ENCODE results near the gene TMUB2.
A peak's percentile ranks its signal among the peaks of the same experiment; 100 is the strongest.

The TMUB2 gene

DNA sequence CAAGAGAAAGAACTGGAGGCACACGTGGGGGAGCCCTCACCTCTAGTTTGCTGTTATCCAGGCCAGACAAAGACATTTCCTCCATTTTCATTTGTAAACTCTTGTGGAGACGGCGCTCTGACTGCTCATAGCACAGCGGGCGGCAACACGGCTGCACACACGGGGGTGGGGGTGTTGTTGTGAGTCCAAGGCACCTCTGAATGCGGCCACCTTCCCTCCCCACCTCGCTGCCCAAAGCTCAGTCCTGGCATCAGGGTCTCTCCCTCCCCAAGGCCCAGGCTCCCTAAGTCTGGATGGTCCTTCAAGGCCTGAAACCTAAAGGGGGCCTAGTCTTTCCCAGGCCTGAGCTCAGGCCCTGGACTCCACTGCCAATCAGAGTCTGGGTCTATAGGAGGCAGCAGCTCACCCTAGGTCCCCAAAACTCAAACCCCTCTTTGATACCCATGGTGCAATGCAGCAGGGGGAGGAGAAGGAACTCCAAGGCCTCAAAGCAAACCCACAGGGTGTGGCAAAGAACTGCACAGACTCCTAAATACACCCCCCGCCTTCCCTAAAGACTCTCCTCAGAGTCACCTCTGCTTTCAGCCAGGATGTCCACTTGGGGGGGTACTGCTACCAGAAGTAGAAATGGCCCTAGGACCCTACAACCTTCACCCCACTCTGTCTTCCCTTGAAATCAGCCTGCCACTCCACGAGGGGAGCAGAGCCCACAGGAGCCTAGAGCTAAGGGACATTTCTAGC is 11.4 kb downstream of the TMUB2 start:
- peaks cover 44% of the 10 kb centered on the region for H3K36me3 ChIP-seq
- H3K4me3 ChIP-seq (ENCODE audit: low read depth in 1 of 2, low read length in 1 of 2): peak overlapping the region; percentile 80 to 93
- H3K9me3 ChIP-seq: no peaks in the 10 kb centered on the region
- no peaks in the 10 kb centered on the region for H3K27me3 ChIP-seq
- TF ChIP-seq, protein P1, sequence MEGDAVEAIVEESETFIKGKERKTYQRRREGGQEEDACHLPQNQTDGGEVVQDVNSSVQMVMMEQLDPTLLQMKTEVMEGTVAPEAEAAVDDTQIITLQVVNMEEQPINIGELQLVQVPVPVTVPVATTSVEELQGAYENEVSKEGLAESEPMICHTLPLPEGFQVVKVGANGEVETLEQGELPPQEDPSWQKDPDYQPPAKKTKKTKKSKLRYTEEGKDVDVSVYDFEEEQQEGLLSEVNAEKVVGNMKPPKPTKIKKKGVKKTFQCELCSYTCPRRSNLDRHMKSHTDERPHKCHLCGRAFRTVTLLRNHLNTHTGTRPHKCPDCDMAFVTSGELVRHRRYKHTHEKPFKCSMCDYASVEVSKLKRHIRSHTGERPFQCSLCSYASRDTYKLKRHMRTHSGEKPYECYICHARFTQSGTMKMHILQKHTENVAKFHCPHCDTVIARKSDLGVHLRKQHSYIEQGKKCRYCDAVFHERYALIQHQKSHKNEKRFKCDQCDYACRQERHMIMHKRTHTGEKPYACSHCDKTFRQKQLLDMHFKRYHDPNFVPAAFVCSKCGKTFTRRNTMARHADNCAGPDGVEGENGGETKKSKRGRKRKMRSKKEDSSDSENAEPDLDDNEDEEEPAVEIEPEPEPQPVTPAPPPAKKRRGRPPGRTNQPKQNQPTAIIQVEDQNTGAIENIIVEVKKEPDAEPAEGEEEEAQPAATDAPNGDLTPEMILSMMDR (IDR thresholded peaks at IDR 0.05): no peak
- peak overlapping the region; percentile 100 for H3K27ac ChIP-seq
- H3K4me1 ChIP-seq (ENCODE audit: control insufficient read depth in 1 of 2, insufficient read depth in 1 of 2, low read depth in 1 of 2, low read length in 1 of 2): peaks cover 33 to 35% of the 10 kb centered on the region in 2 experiments

DNA sequence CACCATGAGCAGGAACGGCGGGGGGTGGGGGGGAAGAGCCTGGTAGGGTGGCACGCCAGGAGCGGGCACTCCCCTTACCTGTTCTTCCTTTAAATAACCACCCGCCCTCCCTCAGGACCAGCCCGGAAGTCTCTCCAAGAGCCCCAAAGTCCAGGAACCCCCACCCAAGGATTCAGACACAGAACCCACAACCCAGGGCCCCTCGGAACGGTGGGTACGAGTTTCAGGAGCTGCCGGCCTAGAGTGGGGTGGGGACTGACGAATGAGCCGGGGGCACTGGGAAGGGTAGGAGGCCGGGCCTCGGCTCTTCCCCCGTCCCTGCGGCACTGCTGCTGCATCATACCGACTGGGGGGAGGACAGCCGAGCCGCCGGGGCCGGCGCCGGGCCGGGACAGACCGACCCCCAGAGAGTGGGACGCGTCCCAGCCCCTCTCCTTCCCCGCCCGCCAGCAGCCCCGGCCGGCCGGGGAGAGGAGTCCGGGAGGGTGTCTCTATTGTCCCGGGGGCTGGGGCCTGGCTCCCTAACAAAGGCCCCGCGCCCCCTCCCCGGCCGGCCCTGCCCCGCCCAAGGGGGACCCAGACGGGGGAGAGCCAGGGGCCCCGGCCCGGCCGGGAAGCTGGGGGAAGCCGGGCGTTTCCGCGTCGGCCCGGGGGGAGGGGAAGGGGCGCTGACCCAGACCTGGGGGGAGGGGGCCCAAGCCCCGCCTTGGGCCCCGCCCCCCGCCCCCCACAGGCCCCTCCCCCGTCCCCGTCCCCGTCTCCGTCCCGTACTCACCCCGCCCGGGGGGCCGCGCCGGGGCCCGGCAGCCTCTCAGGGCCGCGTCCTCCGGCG is 12.2 kb downstream of the TMUB2 start:
- TF ChIP-seq, protein P1 (IDR thresholded peaks at IDR 0.05): no peak
- Histone ChIP-seq H3K36me3 (peaks cover 36% of the 10 kb centered on the region), H3K27ac (peak overlapping the region; percentile 100), H3K4me3 (ENCODE audit: low read depth in 1 of 2, low read length in 1 of 2) (peak overlapping the region; percentile 80 to 93), H3K9me3 (no peaks in the 10 kb centered on the region), H3K27me3 (no peaks in the 10 kb centered on the region), H3K4me1 (ENCODE audit: control insufficient read depth in 1 of 2, insufficient read depth in 1 of 2, low read depth in 1 of 2, low read length in 1 of 2) (peaks cover 41 to 43% of the 10 kb centered on the region in 2 experiments)

DNA sequence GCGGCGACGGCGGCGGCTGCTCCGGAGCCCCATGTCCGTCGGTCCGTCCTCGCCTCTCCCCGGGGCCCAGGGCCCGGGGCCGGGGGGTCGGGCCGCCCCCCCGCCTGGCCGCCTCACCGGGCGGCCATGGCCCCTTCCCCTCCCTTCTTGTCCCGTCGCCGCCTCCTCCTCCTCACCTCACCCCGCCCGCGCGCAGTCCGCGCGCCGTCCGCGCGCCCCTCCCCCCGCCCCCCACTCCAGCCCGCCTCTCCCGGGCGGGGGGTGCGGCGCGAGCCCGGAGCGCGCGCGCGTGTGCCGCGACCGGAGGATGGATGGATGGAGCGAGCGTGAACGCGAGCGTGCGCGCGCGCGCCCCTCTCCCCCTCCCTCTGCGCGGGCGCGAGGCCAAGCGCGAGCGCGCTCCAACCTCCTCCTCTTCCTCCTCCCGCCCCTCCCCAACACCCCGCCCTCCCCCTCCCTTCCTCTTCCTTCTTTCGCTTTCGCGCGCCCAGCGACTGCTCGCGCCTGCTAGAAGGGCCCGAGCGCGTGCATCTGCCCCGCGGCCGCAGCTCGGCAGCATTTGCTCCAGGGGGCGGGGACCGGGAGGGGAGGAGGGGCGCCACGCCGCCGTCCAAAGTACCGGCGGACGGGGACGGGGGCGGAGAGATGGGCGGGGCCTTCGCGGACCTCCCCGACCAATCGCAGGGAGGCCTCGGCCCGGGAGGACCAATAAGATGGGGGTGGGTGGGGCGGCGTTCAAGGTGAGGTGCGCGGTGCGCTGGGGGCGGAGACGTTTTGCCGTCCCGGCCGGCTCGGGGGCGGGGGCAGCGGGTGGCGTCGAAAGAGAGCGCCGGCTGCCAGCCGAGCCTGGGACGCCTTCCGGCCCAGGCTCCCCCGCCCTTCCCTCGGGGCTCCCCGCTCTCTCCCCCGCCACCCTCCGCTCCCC is 13.0 kb downstream of the TMUB2 start, which contains the start of gene ATXN7L3:
Gene ATXN7L3, minus strand, starts transcription at position 332 of the 925 bp plus-strand sequence. CDS start 1,814 bp downstream, outside the sequence.
- Histone ChIP-seq H3K27me3 (no peaks in the 10 kb centered on the region), H3K36me3 (peaks cover 28% of the 10 kb centered on the region), H3K4me1 (ENCODE audit: control insufficient read depth in 1 of 2, insufficient read depth in 1 of 2, low read depth in 1 of 2, low read length in 1 of 2) (peaks cover 43 to 50% of the 10 kb centered on the region in 2 experiments), H3K4me3 (ENCODE audit: low read depth in 1 of 2, low read length in 1 of 2) (peak within 1 kb of the TSS; percentile 80 to 93), H3K27ac (peak within 1 kb of the TSS; percentile 100), H3K9me3 (no peaks in the 10 kb centered on the region)
- TF ChIP-seq, protein P1 (IDR thresholded peaks at IDR 0.05): peak; percentile 43

DNA sequence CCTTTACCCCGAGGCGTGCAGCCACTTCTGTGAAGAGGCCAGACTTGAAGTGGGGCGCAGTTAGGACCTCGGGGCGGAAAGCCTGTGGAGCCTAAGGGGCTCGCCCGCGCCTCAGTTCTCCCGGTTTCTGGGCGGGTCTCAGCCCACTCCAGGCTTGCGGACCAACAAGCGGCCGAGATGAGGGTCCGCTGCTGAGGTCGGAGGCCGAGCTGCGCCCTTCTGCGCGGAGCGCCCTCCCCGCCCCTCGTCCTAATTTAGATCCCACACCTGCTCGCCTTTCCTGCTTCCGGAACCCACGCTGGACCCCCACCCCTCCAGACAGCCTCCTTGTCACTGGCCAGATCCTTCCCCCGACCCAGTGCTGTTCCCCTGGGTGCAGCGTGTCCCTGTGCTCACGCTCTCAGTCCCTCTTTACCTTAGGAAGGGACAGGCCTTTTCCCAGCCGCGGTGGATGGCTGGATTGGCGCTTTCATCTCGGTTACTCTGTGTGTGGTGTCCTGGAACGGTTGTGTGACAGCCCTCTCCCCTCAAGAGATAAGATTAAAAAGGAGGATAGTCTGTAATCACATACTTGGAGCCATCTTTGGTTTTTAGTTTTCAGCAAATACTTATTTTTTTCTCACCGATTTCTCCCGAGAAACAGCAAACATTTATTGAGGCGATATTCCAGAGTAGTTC is 13.8 kb downstream of the TMUB2 start:
- Histone ChIP-seq H3K9me3 (no peaks in the 10 kb centered on the region), H3K36me3 (peaks cover 20% of the 10 kb centered on the region), H3K27ac (peak overlapping the region; percentile 100), H3K4me1 (ENCODE audit: control insufficient read depth in 1 of 2, insufficient read depth in 1 of 2, low read depth in 1 of 2, low read length in 1 of 2) (peaks cover 43 to 50% of the 10 kb centered on the region in 2 experiments), H3K27me3 (no peaks in the 10 kb centered on the region), H3K4me3 (ENCODE audit: low read depth in 1 of 2, low read length in 1 of 2) (peak overlapping the region; percentile 80 to 93)
- TF ChIP-seq, protein P1 (IDR thresholded peaks at IDR 0.05): no peak
